NCI-H524 treated with DMSO at 0.1 percent for 48 hours (cell line): Measurements from ENCODE around the gene TLE3.

ENCODE experiments used
- DNase-seq: peaks from one replicate; lab custom pipeline; 2025; lab: John Stamatoyannopoulos, UW

TLE3 gene

GRCh38 chr15:70098461-70099166, 897 bp upstream of the TLE3 start:
- DNase-seq = no peak

- no peak for DNase-seq
Measured at GRCh38 chr15:70098153-70098460, 390 bp upstream of the TLE3 start.

GRCh38 chr15:70097063-70097320, 725 bp downstream of the TLE3 start:
- no peak for DNase-seq

DNA sequence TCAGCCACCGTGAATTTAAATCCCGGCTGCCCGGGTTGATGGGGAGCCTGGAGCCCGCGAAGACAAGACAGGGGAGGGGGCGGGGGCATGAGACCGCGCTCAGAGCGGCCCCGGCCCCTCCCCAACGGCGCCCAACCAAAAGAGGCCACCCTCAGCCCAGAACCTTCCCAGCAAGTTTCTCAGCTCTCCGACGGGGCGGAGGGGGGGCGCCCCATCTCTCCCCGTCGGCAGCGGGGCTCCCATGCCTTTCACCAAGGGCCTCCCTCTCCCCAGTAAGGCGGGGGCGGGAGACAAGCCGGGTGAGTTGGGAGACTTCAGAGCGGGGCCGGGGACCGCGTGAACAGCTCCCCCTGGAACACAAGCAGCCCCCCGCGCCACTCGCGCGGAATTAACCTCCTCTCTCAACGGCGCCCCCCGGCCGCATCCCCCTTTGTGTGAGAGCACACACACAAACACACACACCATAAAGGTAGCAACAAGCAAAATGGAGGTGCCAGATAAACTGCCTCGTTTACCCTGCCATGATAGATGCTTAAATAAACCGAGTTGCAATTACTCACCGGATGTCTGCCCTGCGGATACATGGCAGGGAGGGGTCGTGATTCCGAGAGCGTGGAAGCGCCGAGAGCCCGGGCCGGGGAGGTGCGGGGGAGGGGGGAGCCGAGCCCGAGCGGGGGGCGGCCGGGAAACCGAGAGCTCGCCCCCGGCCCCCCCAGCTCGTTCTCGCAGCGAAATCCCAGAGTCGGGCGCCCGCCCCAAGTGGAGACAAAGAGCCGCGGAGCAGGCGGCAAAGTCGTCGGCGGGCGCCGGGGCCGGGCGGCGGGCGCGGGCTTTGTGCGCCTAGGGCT, 1.3 kb downstream of the TLE3 start:
- DNase-seq = no peak

- DNase-seq = no peak
Measured at GRCh38 chr15:70095408-70096214, 2.1 kb downstream of the TLE3 start.

- no peak for DNase-seq
Measured at GRCh38 chr15:70094690-70095311, 2.9 kb downstream of the TLE3 start.

GRCh38 chr15:70093481-70094319, 4.0 kb downstream of the TLE3 start:
- DNase-seq = no peak

- no peak for DNase-seq
Measured at GRCh38 chr15:70093070-70093469, 4.6 kb downstream of the TLE3 start.

GRCh38 chr15:70092464-70093027, 5.2 kb downstream of the TLE3 start:
- DNase-seq = no peak

GRCh38 chr15:70091726-70092463, 5.8 kb downstream of the TLE3 start:
- DNase-seq = peak; percentile 55

GRCh38 chr15:70090436-70091296, 7.1 kb downstream of the TLE3 start:
- no peak for DNase-seq

DNA sequence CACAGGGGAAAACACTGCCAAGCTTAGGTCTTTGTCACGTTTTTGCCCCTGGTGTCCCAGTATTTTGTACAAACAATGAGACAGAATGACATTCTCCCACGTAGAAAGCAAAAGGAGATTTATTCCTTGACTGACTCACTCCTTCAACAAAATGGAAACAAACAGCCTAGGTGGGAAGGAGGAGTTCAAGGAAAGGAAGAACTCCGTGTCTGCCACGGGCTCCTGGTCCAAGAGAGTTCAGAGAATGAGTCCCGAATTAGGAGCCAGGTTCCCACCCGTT, 8.1 kb downstream of the TLE3 start:
- no peak for DNase-seq

DNA sequence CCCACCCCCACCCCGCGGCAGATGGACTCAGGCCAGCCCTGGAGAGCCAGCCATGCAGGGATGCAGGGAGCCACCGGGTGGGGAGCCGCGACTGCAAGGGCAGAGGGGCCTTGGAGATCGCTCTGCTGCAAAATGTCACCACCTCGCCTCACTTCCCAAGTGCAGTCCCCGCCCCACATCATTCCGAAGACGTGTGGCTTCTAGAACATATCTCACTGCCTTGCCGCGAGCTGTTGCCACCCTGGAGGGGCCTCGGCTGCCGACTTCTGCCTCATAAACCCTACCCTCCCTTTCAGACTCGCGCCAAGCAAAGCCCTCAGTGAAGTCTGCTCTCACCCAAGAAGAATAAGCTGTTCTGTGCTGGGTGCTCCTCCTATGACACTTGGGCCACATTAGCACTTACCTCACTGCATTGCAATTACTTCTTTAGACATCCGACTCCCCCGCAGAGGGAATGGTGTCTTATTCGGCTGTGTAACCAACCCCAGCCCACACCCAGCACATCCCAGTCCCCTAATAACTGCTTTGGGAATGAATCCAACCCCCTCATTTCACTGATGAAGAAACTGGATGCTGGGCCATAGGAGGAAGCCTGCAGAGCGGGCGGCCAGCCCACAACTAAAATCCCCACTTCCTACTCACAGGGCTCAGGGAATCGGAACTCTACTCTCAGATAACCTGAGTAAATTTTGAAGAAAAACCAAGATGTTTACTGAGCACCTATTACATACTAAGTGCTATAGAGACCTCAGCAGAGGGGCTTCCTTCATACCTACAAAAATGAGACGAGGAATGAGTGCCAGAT, 8.6 kb downstream of the TLE3 start:
- DNase-seq = no peak

- DNase-seq = peak; percentile 89
Measured at GRCh38 chr15:70088455-70088854, 9.3 kb downstream of the TLE3 start.

DNA sequence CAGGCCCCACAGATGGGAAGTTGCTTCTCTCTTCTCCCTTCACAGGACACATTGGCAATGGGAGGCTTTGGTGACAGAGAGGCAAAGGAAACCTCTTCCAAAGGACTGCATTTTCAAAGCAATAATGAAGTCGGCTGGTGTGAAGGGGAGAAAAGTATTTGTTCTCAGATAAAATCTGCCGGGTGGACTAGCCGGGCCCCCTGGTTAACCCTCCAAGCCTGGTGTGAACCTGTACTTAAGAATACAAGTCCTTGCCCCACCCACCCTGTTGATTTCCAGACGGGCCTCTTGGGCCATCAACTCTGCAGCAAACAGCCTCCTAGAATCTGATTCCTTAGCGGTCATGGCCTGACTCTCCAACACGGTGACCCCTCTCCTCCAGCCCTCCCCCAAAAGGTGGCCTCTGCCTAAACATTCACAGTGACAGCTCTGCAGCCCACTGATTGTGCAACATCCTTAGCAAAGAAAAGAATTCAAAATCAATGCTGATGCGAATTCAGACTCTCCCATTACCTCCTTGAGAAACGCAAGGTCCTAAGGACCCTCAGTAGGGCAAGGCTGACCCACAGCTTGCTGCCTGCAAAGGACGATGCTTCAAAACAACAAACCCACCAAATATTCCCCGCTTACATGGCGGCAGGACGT, 9.9 kb downstream of the TLE3 start:
- no peak for DNase-seq

DNA sequence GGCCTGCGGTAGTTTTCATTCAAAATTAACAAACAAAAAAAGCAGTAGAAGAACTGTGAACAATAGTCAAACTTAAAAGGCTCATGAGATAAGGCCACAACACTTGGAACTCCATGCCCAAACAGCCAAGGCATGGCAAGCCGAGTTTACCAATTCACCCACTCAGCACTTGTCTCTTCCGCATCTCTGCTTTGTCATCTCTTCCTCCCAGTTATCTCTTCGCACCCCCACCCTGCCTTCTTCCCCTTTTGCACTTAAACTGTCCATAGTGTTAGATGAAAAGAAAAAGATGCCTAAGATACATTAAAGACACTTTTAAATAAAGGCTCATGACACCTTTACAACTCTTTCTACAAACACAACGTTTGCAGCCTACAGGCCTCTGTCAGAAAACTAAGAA, 11.1 kb downstream of the TLE3 start:
- no peak for DNase-seq

- no peak for DNase-seq
Measured at GRCh38 chr15:70084461-70084860, 13.3 kb downstream of the TLE3 start.

DNA sequence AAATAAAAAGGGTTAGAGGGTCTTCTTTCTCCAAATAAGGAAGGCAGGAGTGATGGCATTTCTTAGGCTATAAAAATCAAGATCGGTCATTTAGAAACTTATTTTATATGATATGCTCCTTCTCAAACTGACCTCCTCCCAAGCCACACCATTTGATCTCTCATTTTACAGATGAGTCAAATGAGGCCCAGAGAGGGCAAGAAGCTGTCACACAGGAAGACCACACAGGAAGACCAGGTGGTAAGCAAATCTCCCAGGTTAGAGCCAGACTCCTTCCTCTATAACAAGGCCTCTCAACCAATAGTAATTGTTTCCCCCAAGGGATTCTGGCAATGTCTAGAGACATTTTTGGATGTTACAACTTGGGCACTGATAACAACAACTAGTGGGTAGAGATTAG, 13.8 kb downstream of the TLE3 start:
- no peak for DNase-seq

- DNase-seq = no peak
Measured at GRCh38 chr15:70083418-70083817, 14.3 kb downstream of the TLE3 start.
